Measurements from ENCODE around the gene RPS6KL1. TPM values are rescaled to one million over a fixed set of nuclear protein-coding genes. Genes with fewer than 3 reads are reported as not detected.

Gene RPS6KL1
- total RNA-seq, 1 donor from 2014 or later, result 0.97 TPM

GRCh38 chr14:74915426-74915825, 7.6 kb downstream of the RPS6KL1 start:
- no peak for DNase-seq (ENCODE audit: extremely low spot score, unreplicated experiment)
- Mint-ChIP-seq H3K4me1 (ENCODE audit: unreplicated experiment) (peaks cover 13% of the 10 kb centered on the region), H3K36me3 (ENCODE audit: unreplicated experiment) (no peaks in the 10 kb centered on the region), H3K27ac (ENCODE audit: unreplicated experiment) (no peak overlapping the region), H3K27me3 (ENCODE audit: unreplicated experiment) (no peaks in the 10 kb centered on the region), H3K9me3 (ENCODE audit: unreplicated experiment) (no peaks in the 10 kb centered on the region), H3K4me3 (ENCODE audit: unreplicated experiment) (no peak overlapping the region)
- no peak for TF ChIP-seq CTCF (IDR thresholded peaks at IDR 0.05)

GRCh38 chr14:74913986-74914573, 9.0 kb downstream of the RPS6KL1 start:
- no peaks in the 10 kb centered on the region for H3K27me3 Mint-ChIP-seq (ENCODE audit: unreplicated experiment)
- no peak overlapping the region for H3K27ac Mint-ChIP-seq (ENCODE audit: unreplicated experiment)
- DNase-seq (ENCODE audit: extremely low spot score, unreplicated experiment), result no peak
- H3K36me3 Mint-ChIP-seq (ENCODE audit: unreplicated experiment), result no peaks in the 10 kb centered on the region
- H3K9me3 Mint-ChIP-seq (ENCODE audit: unreplicated experiment), result no peaks in the 10 kb centered on the region
- peaks cover 13% of the 10 kb centered on the region for H3K4me1 Mint-ChIP-seq (ENCODE audit: unreplicated experiment)
- H3K4me3 Mint-ChIP-seq (ENCODE audit: unreplicated experiment), result no peak overlapping the region
- TF ChIP-seq CTCF (IDR thresholded peaks at IDR 0.05), result peak; percentile 86

- no peak for DNase-seq (ENCODE audit: extremely low spot score, unreplicated experiment)
- peaks cover 13% of the 10 kb centered on the region for H3K4me1 Mint-ChIP-seq (ENCODE audit: unreplicated experiment)
- H3K36me3 Mint-ChIP-seq (ENCODE audit: unreplicated experiment), result no peaks in the 10 kb centered on the region
- no peak for TF ChIP-seq CTCF (IDR thresholded peaks at IDR 0.05)
- H3K27ac Mint-ChIP-seq (ENCODE audit: unreplicated experiment), result no peak overlapping the region
- H3K4me3 Mint-ChIP-seq (ENCODE audit: unreplicated experiment), result no peak overlapping the region
- no peaks in the 10 kb centered on the region for H3K9me3 Mint-ChIP-seq (ENCODE audit: unreplicated experiment)
- H3K27me3 Mint-ChIP-seq (ENCODE audit: unreplicated experiment), result no peaks in the 10 kb centered on the region
These were observed 9.6 kb downstream of the RPS6KL1 start for GRCh38 chr14:74913393-74913910.

- Mint-ChIP-seq H3K27ac (ENCODE audit: unreplicated experiment) (no peak overlapping the region), H3K36me3 (ENCODE audit: unreplicated experiment) (no peaks in the 10 kb centered on the region), H3K9me3 (ENCODE audit: unreplicated experiment) (no peaks in the 10 kb centered on the region), H3K4me3 (ENCODE audit: unreplicated experiment) (no peak overlapping the region), H3K4me1 (ENCODE audit: unreplicated experiment) (peaks cover 13% of the 10 kb centered on the region), H3K27me3 (ENCODE audit: unreplicated experiment) (no peaks in the 10 kb centered on the region)
- TF ChIP-seq CTCF (IDR thresholded peaks at IDR 0.05), result no peak
- DNase-seq (ENCODE audit: extremely low spot score, unreplicated experiment), result no peak
These were observed 10.3 kb downstream of the RPS6KL1 start for GRCh38 chr14:74912801-74913200.

GRCh38 chr14:74912111-74912510, 10.9 kb downstream of the RPS6KL1 start:
- no peaks in the 10 kb centered on the region for H3K36me3 Mint-ChIP-seq (ENCODE audit: unreplicated experiment)
- TF ChIP-seq CTCF (IDR thresholded peaks at IDR 0.05), result no peak
- H3K27ac Mint-ChIP-seq (ENCODE audit: unreplicated experiment), result no peak overlapping the region
- DNase-seq (ENCODE audit: extremely low spot score, unreplicated experiment), result no peak
- H3K4me1 Mint-ChIP-seq (ENCODE audit: unreplicated experiment), result peaks cover 13% of the 10 kb centered on the region
- H3K27me3 Mint-ChIP-seq (ENCODE audit: unreplicated experiment), result no peaks in the 10 kb centered on the region
- H3K9me3 Mint-ChIP-seq (ENCODE audit: unreplicated experiment), result no peaks in the 10 kb centered on the region
- no peak overlapping the region for H3K4me3 Mint-ChIP-seq (ENCODE audit: unreplicated experiment)
